Measurements from ENCODE around the gene KCNAB1.

DNA sequence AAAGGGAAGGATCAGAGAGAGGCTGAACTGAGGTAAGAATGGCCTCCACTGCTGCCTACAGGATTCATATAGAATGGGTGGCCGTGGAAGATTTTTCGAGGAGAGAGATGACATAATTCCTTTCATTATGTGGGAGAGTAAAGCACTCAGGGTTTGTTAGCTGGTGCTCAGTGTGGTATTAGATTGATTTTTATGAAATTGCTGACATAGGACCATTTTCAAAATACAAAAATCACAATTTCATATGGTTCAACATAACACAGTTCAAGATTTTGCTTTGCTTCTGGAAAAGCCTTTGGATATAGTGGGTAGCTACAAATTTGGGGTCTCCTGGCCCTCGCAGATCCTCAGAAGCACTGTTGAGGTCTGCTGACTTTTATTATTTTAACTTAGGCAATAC is 95.4 kb downstream of the KCNAB1 start:
- TF ChIP-seq, protein P1, sequence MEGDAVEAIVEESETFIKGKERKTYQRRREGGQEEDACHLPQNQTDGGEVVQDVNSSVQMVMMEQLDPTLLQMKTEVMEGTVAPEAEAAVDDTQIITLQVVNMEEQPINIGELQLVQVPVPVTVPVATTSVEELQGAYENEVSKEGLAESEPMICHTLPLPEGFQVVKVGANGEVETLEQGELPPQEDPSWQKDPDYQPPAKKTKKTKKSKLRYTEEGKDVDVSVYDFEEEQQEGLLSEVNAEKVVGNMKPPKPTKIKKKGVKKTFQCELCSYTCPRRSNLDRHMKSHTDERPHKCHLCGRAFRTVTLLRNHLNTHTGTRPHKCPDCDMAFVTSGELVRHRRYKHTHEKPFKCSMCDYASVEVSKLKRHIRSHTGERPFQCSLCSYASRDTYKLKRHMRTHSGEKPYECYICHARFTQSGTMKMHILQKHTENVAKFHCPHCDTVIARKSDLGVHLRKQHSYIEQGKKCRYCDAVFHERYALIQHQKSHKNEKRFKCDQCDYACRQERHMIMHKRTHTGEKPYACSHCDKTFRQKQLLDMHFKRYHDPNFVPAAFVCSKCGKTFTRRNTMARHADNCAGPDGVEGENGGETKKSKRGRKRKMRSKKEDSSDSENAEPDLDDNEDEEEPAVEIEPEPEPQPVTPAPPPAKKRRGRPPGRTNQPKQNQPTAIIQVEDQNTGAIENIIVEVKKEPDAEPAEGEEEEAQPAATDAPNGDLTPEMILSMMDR (IDR thresholded peaks at IDR 0.05), result no peak
- TF ChIP-seq EP300 (IDR thresholded peaks at IDR 0.05), result no peak
- TF ChIP-seq POLR2A (IDR thresholded peaks at IDR 0.05), result no peak

Data from tibial nerve (tissue), 4 donors.